ENCODE data around the gene PPP2R2D. TPM values are rescaled to one million over a fixed set of nuclear protein-coding genes. Genes with fewer than 3 reads are reported as not detected.

PPP2R2D gene
- polyA plus RNA-seq, 1 donor (not counting 4 experiments of a cell fraction or from before 2014, with no cell fraction given), result 49.1 TPM

GRCh38 chr10:132002004-132002403 is 101.2 kb downstream of the PPP2R2D start:
- H3K9ac ChIP-seq (ENCODE audit: control insufficient read depth, extremely low read depth, insufficient read depth, low read length), result no peak overlapping the region
- no peak overlapping the region for H3K4me3 ChIP-seq (ENCODE audit: control insufficient read depth in 2 of 3, extremely low read depth in 1 of 3, insufficient read depth in 2 of 3, low read depth in 1 of 3, low read length in 3 of 3)
- no peak for FAIRE-seq
- DNase-seq (ENCODE audit: low read depth, low spot score), result no peak
- no peaks in the 10 kb centered on the region for H4K20me1 ChIP-seq (ENCODE audit: control insufficient read depth, extremely low read depth, insufficient read depth, low read length)
- no peaks in the 10 kb centered on the region for H3K79me2 ChIP-seq (ENCODE audit: control insufficient read depth, insufficient read depth, low read length)
- no peaks in the 10 kb centered on the region for H3K27me3 ChIP-seq (ENCODE audit: control insufficient read depth, extremely low read depth, insufficient read depth, low read length)
- dilution Hi-C loops (cut with MboI; ENCODE audit: extremely low pct_ligation_motif_present, low sequenced_read_pairs), result no loop called here
- H3K4me1 ChIP-seq (ENCODE audit: control insufficient read depth, extremely low read depth, insufficient read depth, low read length), result peaks cover 6% of the 10 kb centered on the region
- H3K9me3 ChIP-seq (ENCODE audit: control insufficient read depth, low read depth, low read length), result no peaks in the 10 kb centered on the region
- H3K27ac ChIP-seq (ENCODE audit: control insufficient read depth, insufficient read depth, low read length), result no peak overlapping the region
- no peak overlapping the region for H3K4me2 ChIP-seq (ENCODE audit: control insufficient read depth, extremely low read depth, insufficient read depth, low read depth, low read length)
- H2AFZ ChIP-seq (ENCODE audit: control insufficient read depth, low read length), result no peak overlapping the region
- H3K36me3 ChIP-seq (ENCODE audit: control insufficient read depth in 2 of 2, extremely low read depth in 1 of 2, insufficient read depth in 2 of 2, low read length in 2 of 2), result no peaks in the 10 kb centered on the region
- TF ChIP-seq EZH2 (IDR thresholded peaks at IDR 0.05; ENCODE audit: low read length) (no peak), CTCF (optimal IDR thresholded peaks at IDR 0.05 in 1 of 3, IDR thresholded peaks at IDR 0.05 in 1 of 3, conservative IDR thresholded peaks at IDR 0.05 in 1 of 3; ENCODE audit: extremely low read depth in 1 of 3, insufficient read depth in 2 of 3, low read length in 3 of 3) (no peak)
- H3K9me1 ChIP-seq (ENCODE audit: control insufficient read depth, extremely low read depth, insufficient read depth, low read length), result no peaks in the 10 kb centered on the region

- no peak for DNase-seq (ENCODE audit: low read depth, low spot score)
- TF ChIP-seq CTCF (optimal IDR thresholded peaks at IDR 0.05 in 1 of 3, IDR thresholded peaks at IDR 0.05 in 1 of 3, conservative IDR thresholded peaks at IDR 0.05 in 1 of 3; ENCODE audit: extremely low read depth in 1 of 3, insufficient read depth in 2 of 3, low read length in 3 of 3) (no peak), EZH2 (IDR thresholded peaks at IDR 0.05; ENCODE audit: low read length) (no peak)
- no peak overlapping the region for H3K4me3 ChIP-seq (ENCODE audit: control insufficient read depth in 2 of 3, extremely low read depth in 1 of 3, insufficient read depth in 2 of 3, low read depth in 1 of 3, low read length in 3 of 3)
- no peak for FAIRE-seq
- H3K79me2 ChIP-seq (ENCODE audit: control insufficient read depth, insufficient read depth, low read length), result no peaks in the 10 kb centered on the region
- H3K36me3 ChIP-seq (ENCODE audit: control insufficient read depth in 2 of 2, extremely low read depth in 1 of 2, insufficient read depth in 2 of 2, low read length in 2 of 2), result no peaks in the 10 kb centered on the region
- H3K4me2 ChIP-seq (ENCODE audit: control insufficient read depth, extremely low read depth, insufficient read depth, low read depth, low read length), result no peak overlapping the region
- no peaks in the 10 kb centered on the region for H3K9me3 ChIP-seq (ENCODE audit: control insufficient read depth, low read depth, low read length)
- H3K4me1 ChIP-seq (ENCODE audit: control insufficient read depth, extremely low read depth, insufficient read depth, low read length), result no peaks in the 10 kb centered on the region
- H3K27ac ChIP-seq (ENCODE audit: control insufficient read depth, insufficient read depth, low read length), result no peak overlapping the region
- no peaks in the 10 kb centered on the region for H3K27me3 ChIP-seq (ENCODE audit: control insufficient read depth, extremely low read depth, insufficient read depth, low read length)
- dilution Hi-C loops (cut with MboI; ENCODE audit: extremely low pct_ligation_motif_present, low sequenced_read_pairs), result no loop called here
- no peak overlapping the region for H3K9ac ChIP-seq (ENCODE audit: control insufficient read depth, extremely low read depth, insufficient read depth, low read length)
- H3K9me1 ChIP-seq (ENCODE audit: control insufficient read depth, extremely low read depth, insufficient read depth, low read length), result no peaks in the 10 kb centered on the region
- no peak overlapping the region for H2AFZ ChIP-seq (ENCODE audit: control insufficient read depth, low read length)
- no peaks in the 10 kb centered on the region for H4K20me1 ChIP-seq (ENCODE audit: control insufficient read depth, extremely low read depth, insufficient read depth, low read length)
Measured at GRCh38 chr10:132003282-132003924, 102.6 kb downstream of the PPP2R2D start.

Measured in keratinocyte (primary cell).